ENCODE data around the gene ATG14. TPM values are rescaled to one million over a fixed set of nuclear protein-coding genes. Genes with fewer than 3 reads are reported as not detected.

Gene ATG14
- total RNA-seq, 1 donor from 2014 or later = 10.5 TPM

DNA sequence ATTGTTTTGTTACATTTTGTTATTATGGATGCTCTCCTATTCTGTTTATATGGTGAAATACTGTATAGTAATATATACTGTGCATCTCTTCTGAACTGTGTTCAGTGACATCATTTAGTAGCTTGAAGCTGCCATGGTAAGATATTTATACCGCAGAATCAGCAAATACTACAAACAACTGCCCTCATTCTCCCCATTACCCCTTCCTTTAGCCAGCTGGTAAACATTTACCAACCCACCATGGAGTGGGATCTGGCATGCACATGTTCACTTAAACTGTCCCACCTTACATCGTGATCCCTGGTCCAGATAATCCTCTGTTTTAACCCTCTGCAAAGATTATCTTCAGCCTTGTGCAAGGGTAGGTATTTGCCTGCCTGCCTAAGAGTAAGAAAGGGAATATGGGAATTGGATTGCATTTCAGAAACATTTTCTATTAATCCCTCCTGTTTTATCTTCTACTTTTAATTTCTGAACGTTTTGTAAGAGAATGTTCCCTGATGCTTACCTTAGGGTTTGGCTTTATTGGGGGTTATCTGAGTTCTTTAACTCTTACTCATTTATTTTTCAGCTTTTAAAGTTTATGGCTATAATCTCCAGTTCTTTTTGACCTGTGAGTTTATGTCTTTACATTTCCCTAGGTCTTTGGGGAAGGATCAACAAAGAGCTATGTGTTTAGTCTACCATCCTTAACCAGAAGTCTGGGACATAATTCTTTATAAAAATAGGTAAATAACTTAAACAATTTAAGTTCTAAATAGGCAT is 93.9 kb downstream of the ATG14 start:
- DNase-seq (ENCODE audit: low read depth) (no peak), FAIRE-seq (no peak)
- H3K4me3 ChIP-seq (ENCODE audit: low read depth, low read length) = no peak overlapping the region
- no peaks in the 10 kb centered on the region for H3K36me3 ChIP-seq (ENCODE audit: control insufficient read depth, insufficient read depth, low read length)
- TF ChIP-seq, protein P1, sequence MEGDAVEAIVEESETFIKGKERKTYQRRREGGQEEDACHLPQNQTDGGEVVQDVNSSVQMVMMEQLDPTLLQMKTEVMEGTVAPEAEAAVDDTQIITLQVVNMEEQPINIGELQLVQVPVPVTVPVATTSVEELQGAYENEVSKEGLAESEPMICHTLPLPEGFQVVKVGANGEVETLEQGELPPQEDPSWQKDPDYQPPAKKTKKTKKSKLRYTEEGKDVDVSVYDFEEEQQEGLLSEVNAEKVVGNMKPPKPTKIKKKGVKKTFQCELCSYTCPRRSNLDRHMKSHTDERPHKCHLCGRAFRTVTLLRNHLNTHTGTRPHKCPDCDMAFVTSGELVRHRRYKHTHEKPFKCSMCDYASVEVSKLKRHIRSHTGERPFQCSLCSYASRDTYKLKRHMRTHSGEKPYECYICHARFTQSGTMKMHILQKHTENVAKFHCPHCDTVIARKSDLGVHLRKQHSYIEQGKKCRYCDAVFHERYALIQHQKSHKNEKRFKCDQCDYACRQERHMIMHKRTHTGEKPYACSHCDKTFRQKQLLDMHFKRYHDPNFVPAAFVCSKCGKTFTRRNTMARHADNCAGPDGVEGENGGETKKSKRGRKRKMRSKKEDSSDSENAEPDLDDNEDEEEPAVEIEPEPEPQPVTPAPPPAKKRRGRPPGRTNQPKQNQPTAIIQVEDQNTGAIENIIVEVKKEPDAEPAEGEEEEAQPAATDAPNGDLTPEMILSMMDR (IDR thresholded peaks at IDR 0.05; ENCODE audit: insufficient read depth, low read length, severe bottlenecking) = no peak
- no peaks in the 10 kb centered on the region for H3K27me3 ChIP-seq (ENCODE audit: control insufficient read depth, insufficient read depth, low read length)

- TF ChIP-seq, protein P1 (IDR thresholded peaks at IDR 0.05; ENCODE audit: insufficient read depth, low read length, severe bottlenecking) = no peak
- no peak overlapping the region for H3K4me3 ChIP-seq (ENCODE audit: low read depth, low read length)
- FAIRE-seq = no peak
- H3K36me3 ChIP-seq (ENCODE audit: control insufficient read depth, insufficient read depth, low read length) = no peaks in the 10 kb centered on the region
- H3K27me3 ChIP-seq (ENCODE audit: control insufficient read depth, insufficient read depth, low read length) = no peaks in the 10 kb centered on the region
- no peak for DNase-seq (ENCODE audit: low read depth)
Measured at GRCh38 chr14:55316564-55316963, 95.1 kb downstream of the ATG14 start.

Other genes starting within 250 kb of the ATG14 start
- 0.26 and 0.38 TPM in 2 replicates for gene DLGAP5, start 220.2 kb downstream of the ATG14 start, total RNA-seq
- 28.9 and 29.5 TPM in 2 replicates for gene FBXO34, start 140.4 kb downstream of the ATG14 start, total RNA-seq
- gene TBPL2, start 28.8 kb upstream of the ATG14 start, total RNA-seq = not detected in 2 replicates
- 128 and 173 TPM in 2 replicates for gene KTN1, start 168.4 kb upstream of the ATG14 start, total RNA-seq

Data from bronchial epithelial cell (primary cell).